Loucy (cell line): Measurements from ENCODE around the gene THADA.

Experiments
- H2AFZ ChIP-seq: fragments of 200-600 bp; sonication (generic); 2 replicates; pipeline ENCODE4 v1.6.0; 2016; ENCODE audit warnings: antibody characterized with exemption, mild to moderate bottlenecking, low read length, moderate library complexity
- H3F3A ChIP-seq: fragments of 200-600 bp; 2 replicates; pipeline ENCODE4 v1.6.0; 2016; ENCODE audit warnings: antibody characterized with exemption, low read depth, mild to moderate bottlenecking
- H3K27me3 ChIP-seq: fragments of 200-600 bp; sonication (generic); 2 replicates; pipeline ENCODE4 v1.6.1; 2014; ENCODE audit warnings: low read length, mild to moderate bottlenecking; ENCODE audit not compliant: insufficient read depth, poor library complexity, severe bottlenecking
- H3K36me3 ChIP-seq: fragments of 200-600 bp; sonication (generic); 2 replicates; pipeline ENCODE4 v1.6.1; 2016; ENCODE audit warnings: low read length; ENCODE audit not compliant: insufficient read depth
- H3K4me1 ChIP-seq: fragments of 200-600 bp; sonication (generic); 2 replicates; pipeline ENCODE4 v1.5.1; 2014; ENCODE audit warnings: low read length, mild to moderate bottlenecking; ENCODE audit not compliant: insufficient read depth, poor library complexity, severe bottlenecking
- H3K4me2 ChIP-seq: fragments of 200-600 bp; sonication (generic); 2 replicates; pipeline ENCODE4 v1.6.0; 2014; ENCODE audit warnings: antibody characterized with exemption, low read length, low read depth, mild to moderate bottlenecking; ENCODE audit not compliant: poor library complexity, severe bottlenecking
- H3K4me3 ChIP-seq: fragments of 200-600 bp; sonication (generic); 2 replicates; pipeline ENCODE4 v1.5.1; 2014; ENCODE audit warnings: low read length, mild to moderate bottlenecking, mixed read lengths; ENCODE audit not compliant: poor library complexity, severe bottlenecking
- H3K79me2 ChIP-seq: fragments of 200-600 bp; sonication (generic); 2 replicates; pipeline ENCODE4 v1.6.1; 2014; ENCODE audit warnings: low read length; ENCODE audit not compliant: insufficient read depth
- H3K9ac ChIP-seq: fragments of 200-600 bp; sonication (generic); 2 replicates; pipeline ENCODE4 v1.6.0; 2014; ENCODE audit warnings: mild to moderate bottlenecking, low read depth, low read length, moderate library complexity; ENCODE audit not compliant: poor library complexity, severe bottlenecking
- H3K9me2 ChIP-seq: fragments of 200-600 bp; sonication (generic); replicated peaks from 2 replicates; pipeline ENCODE4 v1.6.1; 2016; ENCODE audit warnings: low read depth, low read length, mixed read lengths
- H3K9me3 ChIP-seq: fragments of 200-600 bp; sonication (generic); 2 replicates; pipeline ENCODE4 v1.6.1; 2014; ENCODE audit warnings: mild to moderate bottlenecking, antibody characterized with exemption, low read length, low read depth; ENCODE audit not compliant: insufficient read depth
- H4K20me1 ChIP-seq: fragments of 200-600 bp; sonication (generic); 2 replicates; pipeline ENCODE4 v1.6.0; 2014; ENCODE audit warnings: antibody characterized with exemption, low read length, mild to moderate bottlenecking; ENCODE audit not compliant: insufficient read depth, poor library complexity, severe bottlenecking
- CTCF ChIP-seq: fragments of 200-600 bp; sonication (generic); conservative IDR thresholded peaks from 2 replicates; pipeline ENCODE4 v1.5.1; 2014; ENCODE audit warnings: mild to moderate bottlenecking, antibody characterized with exemption, low read length
- EZH2phosphoT487 ChIP-seq: fragments of 200-600 bp; IDR thresholded peaks from 2 replicates; pipeline ENCODE4 v1.6.1; 2018; ENCODE audit warnings: antibody characterized with exemption, mild to moderate bottlenecking, moderate library complexity, borderline replicate concordance

Gene THADA, protein sequence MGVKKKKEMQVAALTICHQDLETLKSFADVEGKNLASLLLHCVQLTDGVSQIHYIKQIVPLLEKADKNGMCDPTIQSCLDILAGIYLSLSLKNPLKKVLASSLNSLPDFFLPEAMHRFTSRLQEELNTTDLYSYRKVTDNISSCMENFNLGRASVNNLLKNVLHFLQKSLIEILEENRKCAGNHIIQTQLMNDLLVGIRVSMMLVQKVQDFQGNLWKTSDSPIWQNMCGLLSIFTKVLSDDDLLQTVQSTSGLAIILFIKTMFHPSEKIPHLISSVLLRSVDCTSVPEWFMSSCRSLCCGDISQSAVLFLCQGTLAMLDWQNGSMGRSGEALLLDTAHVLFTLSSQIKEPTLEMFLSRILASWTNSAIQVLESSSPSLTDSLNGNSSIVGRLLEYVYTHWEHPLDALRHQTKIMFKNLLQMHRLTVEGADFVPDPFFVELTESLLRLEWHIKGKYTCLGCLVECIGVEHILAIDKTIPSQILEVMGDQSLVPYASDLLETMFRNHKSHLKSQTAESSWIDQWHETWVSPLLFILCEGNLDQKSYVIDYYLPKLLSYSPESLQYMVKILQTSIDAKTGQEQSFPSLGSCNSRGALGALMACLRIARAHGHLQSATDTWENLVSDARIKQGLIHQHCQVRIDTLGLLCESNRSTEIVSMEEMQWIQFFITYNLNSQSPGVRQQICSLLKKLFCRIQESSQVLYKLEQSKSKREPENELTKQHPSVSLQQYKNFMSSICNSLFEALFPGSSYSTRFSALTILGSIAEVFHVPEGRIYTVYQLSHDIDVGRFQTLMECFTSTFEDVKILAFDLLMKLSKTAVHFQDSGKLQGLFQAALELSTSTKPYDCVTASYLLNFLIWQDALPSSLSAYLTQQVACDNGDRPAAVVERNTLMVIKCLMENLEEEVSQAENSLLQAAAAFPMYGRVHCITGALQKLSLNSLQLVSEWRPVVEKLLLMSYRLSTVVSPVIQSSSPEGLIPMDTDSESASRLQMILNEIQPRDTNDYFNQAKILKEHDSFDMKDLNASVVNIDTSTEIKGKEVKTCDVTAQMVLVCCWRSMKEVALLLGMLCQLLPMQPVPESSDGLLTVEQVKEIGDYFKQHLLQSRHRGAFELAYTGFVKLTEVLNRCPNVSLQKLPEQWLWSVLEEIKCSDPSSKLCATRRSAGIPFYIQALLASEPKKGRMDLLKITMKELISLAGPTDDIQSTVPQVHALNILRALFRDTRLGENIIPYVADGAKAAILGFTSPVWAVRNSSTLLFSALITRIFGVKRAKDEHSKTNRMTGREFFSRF (N-terminal part only)

DNA sequence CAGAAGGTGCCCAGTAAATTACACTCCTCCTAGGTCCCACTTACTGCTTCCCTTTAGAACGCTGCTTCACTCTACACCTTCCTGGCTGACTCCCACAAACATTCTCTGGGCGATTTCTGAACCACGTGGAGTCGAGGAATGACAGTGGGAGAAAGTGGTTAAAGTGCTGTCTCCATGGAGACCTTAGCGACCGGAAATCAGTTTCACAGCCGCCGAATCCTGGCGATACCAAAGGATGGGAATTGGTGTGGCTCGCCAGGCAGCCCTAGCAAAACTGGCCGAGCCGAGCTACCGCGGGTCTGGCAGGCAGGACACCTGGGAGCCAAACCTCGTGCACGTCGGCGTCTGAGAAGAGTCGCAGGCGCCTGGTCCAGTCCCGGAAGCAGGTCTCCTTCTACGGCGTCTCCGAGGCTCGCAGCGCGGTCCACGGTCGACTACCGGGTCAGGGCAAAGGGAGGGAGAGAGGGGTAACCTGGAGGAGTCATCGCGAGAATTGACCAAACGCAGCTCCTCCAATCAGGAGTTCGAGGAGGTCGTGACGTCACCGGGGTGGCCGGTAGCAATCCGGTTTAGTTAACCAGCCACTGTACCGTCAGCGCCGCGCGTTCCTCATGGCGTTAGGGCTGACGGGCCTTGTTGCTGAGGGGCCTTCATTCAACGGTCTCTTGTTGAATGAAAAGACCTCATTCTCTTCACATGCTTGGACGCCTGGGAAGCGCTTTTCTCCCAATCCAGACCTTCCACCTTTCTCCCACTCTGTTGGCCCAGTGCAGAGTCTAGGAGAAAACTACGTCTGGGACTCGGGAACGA is at the start of gene THADA:
TSS of gene THADA (minus strand) at position 436 of the 810 bp plus-strand sequence. CDS start 3,646 bp downstream, outside the sequence.
- Histone ChIP-seq H3F3A (no peaks in the 10 kb centered on the region), H3K27me3 (no peaks in the 10 kb centered on the region), H3K79me2 (peaks cover 19% of the 10 kb centered on the region), H2AFZ (peak within 1 kb of the TSS; percentile 92), H3K9ac (peak within 1 kb of the TSS; percentile 95), H3K4me2 (peak within 1 kb of the TSS; percentile 96), H3K4me3 (peak within 1 kb of the TSS; percentile 98), H3K9me3 (no peaks in the 10 kb centered on the region), H3K36me3 (0 out of 2 replicates have a peak, but pooled peaks cover under 1% of the 10 kb centered on the region), H4K20me1 (no peaks in the 10 kb centered on the region), H3K4me1 (peaks cover 28% of the 10 kb centered on the region), H3K9me2 (no peaks in the 10 kb centered on the region)
- TF ChIP-seq EZH2phosphoT487 (no peak), CTCF (no peak)

DNA sequence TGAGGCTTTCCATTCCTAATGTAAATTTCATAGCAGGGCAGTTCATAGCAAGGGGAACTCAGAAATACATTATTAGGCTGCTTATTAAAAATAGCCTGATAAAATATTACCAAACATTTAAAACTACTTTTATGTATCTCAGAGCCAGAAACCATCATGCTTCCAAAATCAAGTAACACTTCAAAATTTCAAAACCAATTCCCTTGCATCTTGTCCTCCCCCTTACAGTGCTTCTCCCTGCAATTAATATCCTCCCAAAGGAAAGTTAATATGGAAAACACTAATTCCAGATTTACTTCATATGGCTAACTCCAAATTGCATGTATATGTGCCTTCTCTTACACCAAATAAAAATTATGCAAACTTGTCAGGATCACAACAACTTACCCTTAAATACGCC is 47.8 kb upstream of the THADA start:
- Histone ChIP-seq H3K4me2 (no peak overlapping the region), H3F3A (no peaks in the 10 kb centered on the region), H3K4me1 (no peaks in the 10 kb centered on the region), H2AFZ (no peak overlapping the region), H3K9me2 (no peaks in the 10 kb centered on the region), H3K27me3 (peaks cover 6% of the 10 kb centered on the region), H3K36me3 (no peaks in the 10 kb centered on the region), H3K9me3 (peaks cover 8% of the 10 kb centered on the region; the same call in 1 of the 2 replicates), H4K20me1 (no peaks in the 10 kb centered on the region), H3K9ac (no peak overlapping the region), H3K4me3 (no peak overlapping the region), H3K79me2 (no peaks in the 10 kb centered on the region)
- TF ChIP-seq EZH2phosphoT487 (no peak), CTCF (no peak)

DNA sequence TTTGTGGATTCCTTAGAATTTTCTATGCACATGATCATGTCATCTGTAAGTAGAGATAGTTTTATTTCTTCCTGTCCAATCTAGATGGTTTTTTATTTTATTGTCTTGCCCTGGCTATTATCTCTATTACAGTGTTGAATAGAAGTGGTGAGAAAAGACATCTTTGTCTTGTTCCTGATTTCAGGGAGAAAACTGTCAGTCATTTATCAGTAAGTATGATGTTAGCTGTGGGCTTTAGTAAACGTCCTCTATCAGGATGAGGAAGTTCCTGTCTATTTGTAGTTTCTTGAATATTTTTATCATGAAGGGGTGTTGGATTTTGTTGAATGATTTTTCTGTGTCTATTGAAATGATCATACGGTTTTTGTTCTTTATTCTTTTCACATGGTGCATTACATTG is 46.5 kb upstream of the THADA start:
- Histone ChIP-seq H3K79me2 (no peaks in the 10 kb centered on the region), H3K9ac (no peak overlapping the region), H3K36me3 (no peaks in the 10 kb centered on the region), H3K4me2 (no peak overlapping the region), H2AFZ (no peak overlapping the region), H3K27me3 (peaks cover 6% of the 10 kb centered on the region), H3K9me3 (peaks cover 8% of the 10 kb centered on the region; the same call in 1 of the 2 replicates), H3F3A (no peaks in the 10 kb centered on the region), H3K4me3 (no peak overlapping the region), H3K9me2 (no peaks in the 10 kb centered on the region), H4K20me1 (no peaks in the 10 kb centered on the region), H3K4me1 (no peaks in the 10 kb centered on the region)
- TF ChIP-seq CTCF, result no peak
- no peak for TF ChIP-seq EZH2phosphoT487
